ENCODE results near the gene ESPN.

GRCh38 chr1:6464514-6464836, 39.9 kb downstream of the ESPN start:
- TF ChIP-seq CTCF (IDR thresholded peaks at IDR 0.05 in 8 of 11, conservative IDR thresholded peaks at IDR 0.05 in 3 of 11) (no peak), POLR2AphosphoS5 (IDR thresholded peaks at IDR 0.05) (no peak)

All from spleen (tissue), 7 donors.